ENCODE data around the gene C1orf232.

GRCh38 chr1:26184883-26185282 is 16.1 kb upstream of the C1orf232 start:
- TF ChIP-seq EZH2 (IDR thresholded peaks at IDR 0.05) (no peak), ATF3 (IDR thresholded peaks at IDR 0.05) (no peak), CTCF (IDR thresholded peaks at IDR 0.05 in 2 of 3, conservative IDR thresholded peaks at IDR 0.05 in 1 of 3; ENCODE audit: borderline replicate concordance in 1 of 3, insufficient read depth in 1 of 3, low read depth in 2 of 3, low read length in 2 of 3) (no peak), SP1 (IDR thresholded peaks at IDR 0.05; ENCODE audit: low read depth) (no peak), CEBPB (IDR thresholded peaks at IDR 0.05; ENCODE audit: low read depth) (no peak), REST (IDR thresholded peaks at IDR 0.05; ENCODE audit: low read depth) (no peak), ZBTB33 (IDR thresholded peaks at IDR 0.05; ENCODE audit: extremely low read depth, insufficient replicate concordance, low read length) (no peak), RAD21 (IDR thresholded peaks at IDR 0.05; ENCODE audit: low read depth) (no peak), POLR2AphosphoS5 (IDR thresholded peaks at IDR 0.05; ENCODE audit: low read depth, low read length) (no peak), JUND (IDR thresholded peaks at IDR 0.05) (no peak)
